ENCODE measurements around the gene SSBP2. TPM values are rescaled to one million over a fixed set of nuclear protein-coding genes. Genes with fewer than 3 reads are reported as not detected.
"Not testable (repeated sequence)": the region's sequence is repeated elsewhere in the genome, so short reads cannot be mapped to it uniquely, and the experiment has no call there.

Gene SSBP2
- total RNA-seq, 3 donors from 2014 or later: 65.5 to 110 (median 76.6) TPM

- DNase-seq (ENCODE audit: low spot score in 2 of 2): no peak
- intact Hi-C loops (cut with DNase I; ENCODE audit: low total_unique reads): no loop called here
- Histone ChIP-seq H3K27ac (no peak overlapping the region), H3K4me1 (no peaks in the 10 kb centered on the region), H3K4me3 (no peak overlapping the region), H3K27me3 (no peaks in the 10 kb centered on the region), H3K9me3 (no peaks in the 10 kb centered on the region), H3K36me3 (no peaks in the 10 kb centered on the region)
- TF ChIP-seq POLR2A (IDR thresholded peaks at IDR 0.05) (no peak), POLR2AphosphoS5 (IDR thresholded peaks at IDR 0.05) (no peak)
Measured at GRCh38 chr5:81409896-81410295, 341.0 kb downstream of the SSBP2 start.

DNA sequence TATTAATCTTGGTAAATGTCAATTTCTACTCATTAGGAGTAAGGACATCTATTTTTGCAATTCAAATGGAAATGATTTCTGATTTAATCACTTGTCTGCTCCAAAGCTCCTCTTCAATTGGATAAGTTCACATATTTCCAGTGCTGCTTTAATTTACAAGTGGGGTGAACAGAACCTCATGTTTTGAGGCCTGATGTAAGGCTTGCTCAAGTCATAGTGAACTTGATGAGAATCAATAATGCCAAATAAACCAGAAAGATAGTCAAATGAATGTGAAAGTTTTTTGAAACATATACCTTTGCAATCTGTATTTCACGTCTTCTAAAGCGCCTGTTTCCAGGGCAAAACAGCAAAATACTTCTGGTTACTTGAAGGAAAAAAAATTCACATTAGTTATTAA lies 341.5 kb downstream of the SSBP2 start:
- no peak overlapping the region for H3K27ac ChIP-seq
- intact Hi-C loops (cut with DNase I; ENCODE audit: low total_unique reads): no loop called here
- no peaks in the 10 kb centered on the region for H3K27me3 ChIP-seq
- H3K4me1 ChIP-seq: no peaks in the 10 kb centered on the region
- H3K36me3 ChIP-seq: no peaks in the 10 kb centered on the region
- no peak overlapping the region for H3K4me3 ChIP-seq
- no peak for DNase-seq (ENCODE audit: low spot score in 2 of 2)
- H3K9me3 ChIP-seq: no peaks in the 10 kb centered on the region
- no peak for TF ChIP-seq POLR2AphosphoS5 (IDR thresholded peaks at IDR 0.05)
- no peak for TF ChIP-seq CTCF (IDR thresholded peaks at IDR 0.05)
- no peak for TF ChIP-seq POLR2A (IDR thresholded peaks at IDR 0.05)

DNA sequence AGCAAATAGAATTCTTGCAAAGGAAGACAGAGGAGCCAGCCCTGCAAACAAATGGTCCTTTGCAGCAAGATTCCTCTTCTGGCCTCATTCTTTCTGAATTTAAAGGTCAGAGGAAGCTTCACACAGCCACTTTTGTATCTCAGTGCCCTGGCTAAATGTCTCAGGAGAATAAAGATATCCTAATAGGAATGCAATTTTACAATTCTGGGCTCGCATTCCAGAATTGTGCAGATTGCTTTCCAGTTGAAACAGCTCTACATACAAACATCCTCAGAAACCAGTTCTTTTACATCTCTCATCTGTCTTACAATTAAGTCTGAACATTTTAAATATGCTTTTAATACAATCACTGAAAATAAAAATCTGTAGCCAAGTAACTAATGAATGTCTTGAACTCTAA lies 342.4 kb downstream of the SSBP2 start:
- intact Hi-C loops (cut with DNase I; ENCODE audit: low total_unique reads): no loop called here
- Histone ChIP-seq H3K4me3 (no peak overlapping the region), H3K27me3 (no peaks in the 10 kb centered on the region), H3K27ac (no peak overlapping the region), H3K36me3 (no peaks in the 10 kb centered on the region), H3K4me1 (no peaks in the 10 kb centered on the region), H3K9me3 (no peaks in the 10 kb centered on the region)
- TF ChIP-seq POLR2A (IDR thresholded peaks at IDR 0.05): no peak
- no peak for TF ChIP-seq POLR2AphosphoS5 (IDR thresholded peaks at IDR 0.05)
- TF ChIP-seq CTCF (IDR thresholded peaks at IDR 0.05): no peak
- DNase-seq (ENCODE audit: low spot score in 2 of 2): no peak

- H3K27ac ChIP-seq; H3K9me3 ChIP-seq; H3K4me1 ChIP-seq; intact Hi-C loops (cut with DNase I; ENCODE audit: low total_unique reads); H3K36me3 ChIP-seq; H3K27me3 ChIP-seq; DNase-seq (ENCODE audit: low spot score in 2 of 2); H3K4me3 ChIP-seq: not testable (repeated sequence)
Measured at GRCh38 chr5:81407811-81408210, 343.1 kb downstream of the SSBP2 start.

DNA sequence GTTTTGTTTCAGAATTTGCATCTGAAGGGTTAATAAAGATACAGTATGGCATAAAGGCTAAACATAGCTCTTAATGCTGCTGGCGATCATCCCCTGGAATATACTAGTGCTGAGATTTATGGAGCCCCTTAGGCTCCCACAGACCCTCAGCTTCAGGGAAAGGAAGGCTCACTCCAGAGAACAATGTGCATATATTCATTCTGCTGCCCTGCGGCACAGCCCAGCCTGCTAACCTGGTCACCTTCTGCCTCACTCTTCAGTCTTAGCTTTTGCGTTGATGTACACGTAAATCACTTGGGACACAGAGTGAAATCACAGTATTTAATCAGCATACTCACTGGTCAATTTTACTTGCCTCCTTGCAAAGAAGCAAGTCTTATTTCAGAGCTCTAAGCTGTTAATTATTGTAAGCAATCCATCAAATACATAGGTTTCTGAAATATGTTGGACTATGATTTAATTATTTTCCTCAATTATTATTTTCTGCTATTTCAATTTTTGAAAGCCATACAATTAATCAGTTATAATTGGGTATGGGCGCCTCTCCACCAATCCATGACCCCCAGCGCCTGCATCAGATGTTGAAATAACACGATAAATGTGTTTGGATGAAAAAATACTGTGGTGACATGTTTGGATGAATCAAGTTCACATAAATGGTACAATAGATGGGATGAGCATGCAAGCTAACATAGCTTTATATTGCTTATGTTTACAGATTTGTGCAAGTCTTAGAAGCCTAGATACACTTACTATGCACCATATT lies 345.6 kb downstream of the SSBP2 start:
- H3K4me3 ChIP-seq: no peak overlapping the region
- intact Hi-C loops (cut with DNase I; ENCODE audit: low total_unique reads): no loop called here
- H3K9me3 ChIP-seq: no peaks in the 10 kb centered on the region
- no peaks in the 10 kb centered on the region for H3K4me1 ChIP-seq
- no peaks in the 10 kb centered on the region for H3K36me3 ChIP-seq
- DNase-seq (ENCODE audit: low spot score in 2 of 2): no peak
- H3K27me3 ChIP-seq: no peaks in the 10 kb centered on the region
- no peak for TF ChIP-seq POLR2A (IDR thresholded peaks at IDR 0.05)
- no peak for TF ChIP-seq POLR2AphosphoS5 (IDR thresholded peaks at IDR 0.05)
- TF ChIP-seq CTCF (IDR thresholded peaks at IDR 0.05): no peak
- H3K27ac ChIP-seq: no peak overlapping the region

DNA sequence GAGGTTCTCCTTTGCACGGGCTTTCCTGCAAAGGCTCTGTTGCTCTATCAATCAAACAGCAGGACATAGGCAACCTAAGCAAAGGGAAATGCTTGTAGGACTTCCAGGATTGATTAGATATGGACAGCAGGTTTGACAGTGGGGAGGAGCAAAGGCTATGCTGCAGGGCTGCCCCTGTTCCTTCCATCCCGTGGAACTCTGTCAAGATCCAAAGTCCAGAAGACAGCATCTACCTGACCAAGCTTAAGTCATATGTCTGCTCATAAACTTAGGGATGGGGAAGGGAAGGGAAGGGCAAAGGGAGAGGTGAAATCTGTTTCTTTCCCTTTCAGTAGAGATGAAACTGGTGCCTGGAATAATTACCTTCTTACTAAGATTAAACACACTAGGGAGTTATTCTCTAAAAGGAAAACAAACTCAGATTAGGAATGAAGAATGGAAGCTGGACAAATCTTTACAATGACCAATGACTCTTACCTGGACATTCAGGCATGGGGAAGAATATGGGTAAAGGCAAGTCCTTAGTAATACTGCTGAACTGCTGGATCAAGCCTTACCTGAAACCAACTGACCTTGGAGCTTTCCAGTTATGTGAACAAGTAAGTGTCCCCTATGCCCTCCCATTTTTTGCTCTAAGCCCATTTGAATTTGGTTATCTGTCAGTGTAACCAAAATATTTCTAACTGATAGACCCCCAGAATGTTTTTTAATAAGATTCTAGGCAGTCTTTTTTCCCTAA lies 348.5 kb downstream of the SSBP2 start:
- no peaks in the 10 kb centered on the region for H3K36me3 ChIP-seq
- intact Hi-C loops (cut with DNase I; ENCODE audit: low total_unique reads): no loop called here
- no peak overlapping the region for H3K4me3 ChIP-seq
- H3K9me3 ChIP-seq: no peaks in the 10 kb centered on the region
- no peak overlapping the region for H3K27ac ChIP-seq
- no peaks in the 10 kb centered on the region for H3K4me1 ChIP-seq
- TF ChIP-seq POLR2A (IDR thresholded peaks at IDR 0.05): no peak
- TF ChIP-seq CTCF (IDR thresholded peaks at IDR 0.05): no peak
- TF ChIP-seq POLR2AphosphoS5 (IDR thresholded peaks at IDR 0.05): no peak
- H3K27me3 ChIP-seq: no peaks in the 10 kb centered on the region
- DNase-seq (ENCODE audit: low spot score in 2 of 2): no peak
